Measurements from ENCODE around the gene PLD6.

DNA sequence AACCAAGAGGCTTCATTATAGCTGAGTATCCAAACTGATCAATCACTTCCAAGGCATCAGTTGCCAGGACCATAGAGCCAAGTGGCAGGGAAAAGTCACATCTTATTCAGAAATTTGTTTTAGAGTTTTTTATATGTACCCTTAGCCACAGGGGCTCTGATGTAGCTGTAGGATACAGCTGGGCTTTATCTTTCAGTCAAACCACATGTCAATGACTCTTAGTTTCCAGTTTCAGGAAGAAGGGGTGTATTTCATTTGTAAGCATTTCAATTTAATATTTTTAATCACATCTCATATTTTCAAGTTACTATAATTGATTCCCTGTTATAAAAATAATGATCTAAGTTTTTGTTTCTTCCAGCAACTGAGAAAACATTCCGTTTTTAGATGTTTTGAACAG is 33.7 kb upstream of the PLD6 start:
- TF ChIP-seq, protein P1, sequence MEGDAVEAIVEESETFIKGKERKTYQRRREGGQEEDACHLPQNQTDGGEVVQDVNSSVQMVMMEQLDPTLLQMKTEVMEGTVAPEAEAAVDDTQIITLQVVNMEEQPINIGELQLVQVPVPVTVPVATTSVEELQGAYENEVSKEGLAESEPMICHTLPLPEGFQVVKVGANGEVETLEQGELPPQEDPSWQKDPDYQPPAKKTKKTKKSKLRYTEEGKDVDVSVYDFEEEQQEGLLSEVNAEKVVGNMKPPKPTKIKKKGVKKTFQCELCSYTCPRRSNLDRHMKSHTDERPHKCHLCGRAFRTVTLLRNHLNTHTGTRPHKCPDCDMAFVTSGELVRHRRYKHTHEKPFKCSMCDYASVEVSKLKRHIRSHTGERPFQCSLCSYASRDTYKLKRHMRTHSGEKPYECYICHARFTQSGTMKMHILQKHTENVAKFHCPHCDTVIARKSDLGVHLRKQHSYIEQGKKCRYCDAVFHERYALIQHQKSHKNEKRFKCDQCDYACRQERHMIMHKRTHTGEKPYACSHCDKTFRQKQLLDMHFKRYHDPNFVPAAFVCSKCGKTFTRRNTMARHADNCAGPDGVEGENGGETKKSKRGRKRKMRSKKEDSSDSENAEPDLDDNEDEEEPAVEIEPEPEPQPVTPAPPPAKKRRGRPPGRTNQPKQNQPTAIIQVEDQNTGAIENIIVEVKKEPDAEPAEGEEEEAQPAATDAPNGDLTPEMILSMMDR (conservative IDR thresholded peaks at IDR 0.05; ENCODE audit: low read length): no peak
- no peak for TF ChIP-seq EZH2phosphoT487 (IDR thresholded peaks at IDR 0.05; ENCODE audit: borderline replicate concordance)

All from Loucy (cell line).